ENCODE results near the gene GPC3. TPM values are rescaled to one million over a fixed set of nuclear protein-coding genes. Genes with fewer than 3 reads are reported as not detected.

GPC3 gene
- total RNA-seq, 1 experiment from 2014 or later = 0.24 TPM

GRCh38 chrX:133706890-133707289, 278.5 kb downstream of the GPC3 start:
- Histone ChIP-seq H3K36me3 (ENCODE audit: insufficient read depth, low read length, poor library complexity, severe bottlenecking) (no peaks in the 10 kb centered on the region), H3K27me3 (replicated peaks; ENCODE audit: insufficient read depth, low read depth, low read length, poor library complexity) (no peaks in the 10 kb centered on the region), H3K4me1 (ENCODE audit: insufficient read depth, low read length, poor library complexity, severe bottlenecking) (no peaks in the 10 kb centered on the region), H3K9me3 (ENCODE audit: low read depth, low read length, poor library complexity, severe bottlenecking) (no peaks in the 10 kb centered on the region), H3K4me3 (ENCODE audit: low read depth, low read length, poor library complexity, severe bottlenecking) (no peak overlapping the region), H3K27ac (ENCODE audit: low read depth, low read length, poor library complexity, severe bottlenecking) (no peak overlapping the region)
- BruUV-seq (replicated peaks) = no TSS peak
- CTCF ChIA-PET = no interaction called here
- no peak for DNase-seq (ENCODE audit: low spot score)
- POLR2A ChIA-PET (ENCODE audit: low non-redundant PET) = no interaction called here
- intact Hi-C loops (cut with micrococcal nuclease; ENCODE audit: unreplicated experiment) = no loop called here
- TF ChIP-seq CTCF (conservative IDR thresholded peaks at IDR 0.05; ENCODE audit: low read depth, low read length) = no peak
- TF ChIP-seq EZH2 (IDR thresholded peaks at IDR 0.05; ENCODE audit: borderline replicate concordance, low read depth, low read length, poor library complexity, severe bottlenecking) = no peak

GRCh38 chrX:133702230-133702629, 283.2 kb downstream of the GPC3 start:
- DNase-seq (ENCODE audit: low spot score) = no peak
- TF ChIP-seq CTCF (conservative IDR thresholded peaks at IDR 0.05; ENCODE audit: low read depth, low read length) (no peak), EZH2 (IDR thresholded peaks at IDR 0.05; ENCODE audit: borderline replicate concordance, low read depth, low read length, poor library complexity, severe bottlenecking) (no peak)
- POLR2A ChIA-PET (ENCODE audit: low non-redundant PET) = no interaction called here
- H3K27ac ChIP-seq (ENCODE audit: low read depth, low read length, poor library complexity, severe bottlenecking) = no peak overlapping the region
- no peak overlapping the region for H3K4me3 ChIP-seq (ENCODE audit: low read depth, low read length, poor library complexity, severe bottlenecking)
- intact Hi-C loops (cut with micrococcal nuclease; ENCODE audit: unreplicated experiment) = no loop called here
- H3K4me1 ChIP-seq (ENCODE audit: insufficient read depth, low read length, poor library complexity, severe bottlenecking) = no peaks in the 10 kb centered on the region
- no peaks in the 10 kb centered on the region for H3K9me3 ChIP-seq (ENCODE audit: low read depth, low read length, poor library complexity, severe bottlenecking)
- H3K36me3 ChIP-seq (ENCODE audit: insufficient read depth, low read length, poor library complexity, severe bottlenecking) = no peaks in the 10 kb centered on the region
- H3K27me3 ChIP-seq (replicated peaks; ENCODE audit: insufficient read depth, low read depth, low read length, poor library complexity) = no peaks in the 10 kb centered on the region
- no TSS peak for BruUV-seq (replicated peaks)
- CTCF ChIA-PET = no interaction called here

GRCh38 chrX:133699023-133699728, 286.2 kb downstream of the GPC3 start:
- BruUV-seq (replicated peaks) = no TSS peak
- H3K27ac ChIP-seq (ENCODE audit: low read depth, low read length, poor library complexity, severe bottlenecking) = no peak overlapping the region
- no peaks in the 10 kb centered on the region for H3K9me3 ChIP-seq (ENCODE audit: low read depth, low read length, poor library complexity, severe bottlenecking)
- ChIA-PET CTCF (interaction anchor here (1.2 kb wide), 1 partner anchor 140 kb away, joined by 5 read pairs; no protein-coding TSS in a partner anchor), POLR2A (ENCODE audit: low non-redundant PET) (no interaction called here)
- H3K36me3 ChIP-seq (ENCODE audit: insufficient read depth, low read length, poor library complexity, severe bottlenecking) = no peaks in the 10 kb centered on the region
- intact Hi-C loops (cut with micrococcal nuclease; ENCODE audit: unreplicated experiment) = no loop called here
- no peaks in the 10 kb centered on the region for H3K4me1 ChIP-seq (ENCODE audit: insufficient read depth, low read length, poor library complexity, severe bottlenecking)
- TF ChIP-seq EZH2 (IDR thresholded peaks at IDR 0.05; ENCODE audit: borderline replicate concordance, low read depth, low read length, poor library complexity, severe bottlenecking) = no peak
- TF ChIP-seq CTCF (conservative IDR thresholded peaks at IDR 0.05; ENCODE audit: low read depth, low read length) = no peak
- H3K27me3 ChIP-seq (replicated peaks; ENCODE audit: insufficient read depth, low read depth, low read length, poor library complexity) = peaks cover 8% of the 10 kb centered on the region
- no peak overlapping the region for H3K4me3 ChIP-seq (ENCODE audit: low read depth, low read length, poor library complexity, severe bottlenecking)
- DNase-seq (ENCODE audit: low spot score) = no peak
